Gastroesophageal sphincter (tissue), 4 donors: ENCODE data around the gene HILPDA. TPM values are rescaled to one million over a fixed set of nuclear protein-coding genes. Genes with fewer than 3 reads are reported as not detected.
"Not testable (repeated sequence)": the region's sequence is repeated elsewhere in the genome, so short reads cannot be mapped to it uniquely, and the experiment has no call there.

Experiments used
- ATAC-seq: fragments of 150-250 bp; one replicate; pipeline ENCODE4 v1.9.1; 2016; ENCODE audit warnings: mild to moderate bottlenecking, moderate library complexity
- H3K27ac ChIP-seq, 4 donors: fragments of 200-600 bp; sonication (generic) in 3 of 4; 1 replicate in 3 of 4; 2 replicates in 1 of 4; pipeline ENCODE4 v1.5.1; 2016 to 2019
- H3K27me3 ChIP-seq: fragments of 200-600 bp; sonication (generic); one replicate; pipeline ENCODE4 v1.5.1; 2019
- H3K36me3 ChIP-seq, 2 donors: fragments of 200-600 bp; sonication (generic); one replicate each; pipeline ENCODE4 v1.5.1; 2019; ENCODE audit warnings: control low read depth in 1 of 2
- H3K4me1 ChIP-seq, 3 donors: fragments of 200-600 bp; sonication (generic); 1 replicate in 2 of 3; 2 replicates in 1 of 3; pipeline ENCODE4 v1.5.1; 2016 to 2019; ENCODE audit warnings: control low read depth in 2 of 3
- H3K4me3 ChIP-seq, 2 donors: fragments of 200-600 bp; sonication (generic); one replicate each; pipeline ENCODE4 v1.5.1; 2019; ENCODE audit warnings: mild to moderate bottlenecking in 1 of 2, moderate library complexity in 1 of 2
- H3K9me3 ChIP-seq, 3 donors: fragments of 200-600 bp; sonication (generic); one replicate each; pipeline ENCODE4 v1.5.1; 2017 to 2019; ENCODE audit warnings: control low read depth in 2 of 3
- CTCF ChIP-seq, 4 experiments: fragments of 200-600 bp in 2 of 4; fragments of 450-650 bp in 2 of 4; sonication (generic) in 1 of 4; IDR thresholded peaks; one replicate each; pipeline ENCODE4 v1.5.1; 2017 to 2019; ENCODE audit warnings: antibody characterized with exemption in 4 of 4, mild to moderate bottlenecking in 2 of 4, moderate library complexity in 2 of 4
- EP300 ChIP-seq: sonication (generic); formaldehyde crosslinking; IDR thresholded peaks from one replicate; pipeline ENCODE4 v1.6.1; 2017; ENCODE audit warnings: antibody characterized with exemption, mild to moderate bottlenecking
- POLR2A ChIP-seq, 2 donors: fragments of 450-650 bp; IDR thresholded peaks; one replicate each; pipeline ENCODE4 v1.6.1; 2017; ENCODE audit warnings: antibody characterized with exemption in 2 of 2, mild to moderate bottlenecking in 2 of 2, moderate library complexity in 1 of 2
- POLR2AphosphoS5 ChIP-seq: sonication (generic); formaldehyde crosslinking; IDR thresholded peaks from one replicate; pipeline ENCODE4 v1.6.1; 2017; ENCODE audit warnings: antibody characterized with exemption
- WGBS, 2 donors: methylation state at CpG; one replicate each; pipeline ENCODE4 v1.1.5; 2018; ENCODE audit warnings: low coverage in 1 of 2; 5-methylcytosine and 5-hydroxymethylcytosine counted together
- total RNA-seq, 4 donors: library from RNA; depleted of rRNA; stranded (reverse); fragments of >200 nt; gene quantifications; one replicate each; pipeline ENCODE4 v1.1.0, GENCODE V29; 2016

HILPDA gene
- total RNA-seq, 4 donors from 2014 or later: 2.8 to 19.0 (median 6.6) TPM

GRCh38 chr7:128453836-128454804, 1.6 kb upstream of the HILPDA start:
- no peaks in the 10 kb centered on the region for H3K27me3 ChIP-seq
- no peak for TF ChIP-seq EP300
- peak; percentile 99 for TF ChIP-seq POLR2AphosphoS5
- TF ChIP-seq CTCF (IDR thresholded peaks at IDR 0.05): no peak
- peak in 1 of 2 donors; percentile 20 for TF ChIP-seq POLR2A (IDR thresholded peaks at IDR 0.05)
- peak overlapping the region in 1 of 2 donors; percentile 70 for H3K4me3 ChIP-seq
- H3K4me1 ChIP-seq: peaks cover 3 to 56% (median 12%) of the 10 kb centered on the region in 3 donors
- WGBS, 2 donors: 6 to 12% methylated on average over 7 to 11 of the region's 23 CpGs
- H3K9me3 ChIP-seq: no peaks in the 10 kb centered on the region
- H3K27ac ChIP-seq: peak overlapping the region; percentile 85 to 94 (median 91)
- H3K36me3 ChIP-seq: peaks cover 0 to 9% of the 10 kb centered on the region in 2 donors
- ATAC-seq: peak; percentile 73

GRCh38 chr7:128454808-128455542, 703 bp upstream of the HILPDA start:
- H3K9me3 ChIP-seq: no peaks in the 10 kb centered on the region
- 19 to 25% methylated on average over 6 to 9 of the region's 25 CpGs for WGBS, 2 donors
- peak; percentile 20 for ATAC-seq
- peaks cover 0 to 9% of the 10 kb centered on the region in 2 donors for H3K36me3 ChIP-seq
- no peak for TF ChIP-seq POLR2A (IDR thresholded peaks at IDR 0.05)
- TF ChIP-seq CTCF (IDR thresholded peaks at IDR 0.05): peak in 1 of 4 experiments; percentile 47
- peak overlapping the region; percentile 70 to 96 for H3K4me3 ChIP-seq
- peak overlapping the region; percentile 85 to 94 (median 91) for H3K27ac ChIP-seq
- H3K27me3 ChIP-seq: no peaks in the 10 kb centered on the region
- peaks cover 3 to 65% (median 12%) of the 10 kb centered on the region in 3 donors for H3K4me1 ChIP-seq

- H3K36me3 ChIP-seq: peaks cover 0 to 9% of the 10 kb centered on the region in 2 donors
- TF ChIP-seq EP300 (no peak), POLR2AphosphoS5 (no peak), POLR2A (IDR thresholded peaks at IDR 0.05) (no peak)
- H3K27me3 ChIP-seq: no peaks in the 10 kb centered on the region
- no peaks in the 10 kb centered on the region for H3K9me3 ChIP-seq
- H3K4me1 ChIP-seq: peaks cover 3 to 69% (median 12%) of the 10 kb centered on the region in 3 donors
- H3K27ac ChIP-seq: peak overlapping the region; percentile 85 to 94 (median 91)
- 5 to 6% methylated on average over 5 of the region's 5 CpGs for WGBS, 2 donors
- no peak for ATAC-seq
- H3K4me3 ChIP-seq: peak overlapping the region; percentile 70 to 96
These were observed 612 bp downstream of the HILPDA start for GRCh38 chr7:128456255-128456725.

- H3K36me3 ChIP-seq, ATAC-seq, H3K27me3 ChIP-seq, H3K9me3 ChIP-seq, H3K4me3 ChIP-seq: not testable (repeated sequence)
- 100% methylated on average over 2 of the region's 6 CpGs; no CpG with 5 or more reads in 1 of the 2 donors for WGBS, 2 donors
- peak overlapping the region in 1 of 4 donors; percentile 90 for H3K27ac ChIP-seq
- H3K4me1 ChIP-seq: peaks cover 3 to 72% (median 12%) of the 10 kb centered on the region in 3 donors
These were observed 1.7 kb downstream of the HILPDA start for GRCh38 chr7:128457385-128457784.

- 40 to 70% methylated on average over 2 to 3 of the region's 3 CpGs for WGBS, 2 donors
- no peak for ATAC-seq
- H3K9me3 ChIP-seq: no peaks in the 10 kb centered on the region
- H3K27me3 ChIP-seq: no peaks in the 10 kb centered on the region
- H3K36me3 ChIP-seq: peaks cover 0 to 14% of the 10 kb centered on the region in 2 donors
- H3K4me1 ChIP-seq: peaks cover 3 to 62% (median 11%) of the 10 kb centered on the region in 3 donors
- H3K27ac ChIP-seq: peak overlapping the region in 2 of 4 donors; percentile 29 to 90
- no peak overlapping the region for H3K4me3 ChIP-seq
- TF ChIP-seq CTCF (IDR thresholded peaks at IDR 0.05) (no peak), POLR2A (IDR thresholded peaks at IDR 0.05) (no peak), EP300 (no peak), POLR2AphosphoS5 (no peak)
These were observed 3.3 kb downstream of the HILPDA start for GRCh38 chr7:128458956-128459355.
